HG03139 (cell line): ENCODE results near the gene DCST2.

Experiments
- ATAC-seq: cut with Tn5 transposase; IDR thresholded peaks from one replicate; pipeline ENCODE4 v1.9.1; 2021; ENCODE audit not compliant: unreplicated experiment

DCST2 gene

GRCh38 chr1:155012026-155012546 lies 21.5 kb downstream of the DCST2 start:
- ATAC-seq = no peak

DNA sequence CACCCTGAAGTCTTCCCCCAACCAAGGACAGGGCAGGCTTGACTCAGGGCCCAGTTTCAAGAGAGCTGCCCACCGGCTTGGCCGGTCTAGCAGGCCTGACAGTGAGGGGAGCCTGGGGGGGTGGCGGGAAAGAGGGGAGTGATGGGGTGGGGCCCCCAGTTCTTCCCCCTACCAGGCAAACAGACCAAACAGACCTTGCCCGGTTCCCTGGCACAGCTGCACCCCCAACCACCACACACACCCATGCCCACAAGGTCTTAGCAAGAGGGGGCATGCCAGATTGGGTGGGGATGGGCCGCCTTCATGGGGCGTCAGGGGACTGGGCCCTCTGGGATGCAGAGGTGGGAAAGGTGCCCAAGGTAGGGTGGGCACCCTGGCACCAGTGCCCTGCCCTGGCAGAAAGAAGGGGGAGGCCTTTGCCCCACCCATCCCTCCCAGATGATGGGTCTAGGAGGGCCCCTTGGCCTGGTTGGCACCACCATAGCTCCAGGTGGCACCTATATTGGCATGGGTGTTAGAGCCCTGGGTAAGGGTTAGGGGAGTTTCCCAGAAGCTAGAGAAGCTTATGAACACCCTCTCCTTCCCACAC lies 22.1 kb downstream of the DCST2 start:
- no peak for ATAC-seq

GRCh38 chr1:155011004-155011416 lies 22.6 kb downstream of the DCST2 start:
- ATAC-seq = no peak

- ATAC-seq = no peak
These were observed 23.2 kb downstream of the DCST2 start for GRCh38 chr1:155010211-155010918.

DNA sequence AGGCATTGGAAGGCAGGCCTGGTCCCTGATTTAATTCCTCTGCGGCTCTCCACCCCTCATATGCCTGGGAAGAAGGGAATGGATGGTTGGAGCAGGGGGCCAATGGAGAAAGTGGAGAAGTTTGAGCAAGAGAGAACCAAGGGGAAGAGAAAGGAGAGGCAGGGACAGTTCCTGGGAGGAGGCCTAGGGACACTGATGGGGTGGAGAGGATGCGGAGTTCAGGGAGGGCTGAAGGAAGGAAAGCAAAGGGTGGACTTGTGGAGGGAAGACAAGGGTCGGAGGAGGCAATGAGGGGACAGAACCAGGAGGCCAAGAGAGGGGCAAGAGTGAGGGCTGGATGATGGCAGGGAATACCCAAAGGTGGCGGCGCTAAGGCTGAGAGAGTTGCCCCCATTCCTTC lies 23.8 kb downstream of the DCST2 start:
- ATAC-seq = no peak

GRCh38 chr1:155009221-155009711 lies 24.3 kb downstream of the DCST2 start:
- no peak for ATAC-seq

GRCh38 chr1:155008015-155008941 lies 25.3 kb downstream of the DCST2 start:
- no peak for ATAC-seq

DNA sequence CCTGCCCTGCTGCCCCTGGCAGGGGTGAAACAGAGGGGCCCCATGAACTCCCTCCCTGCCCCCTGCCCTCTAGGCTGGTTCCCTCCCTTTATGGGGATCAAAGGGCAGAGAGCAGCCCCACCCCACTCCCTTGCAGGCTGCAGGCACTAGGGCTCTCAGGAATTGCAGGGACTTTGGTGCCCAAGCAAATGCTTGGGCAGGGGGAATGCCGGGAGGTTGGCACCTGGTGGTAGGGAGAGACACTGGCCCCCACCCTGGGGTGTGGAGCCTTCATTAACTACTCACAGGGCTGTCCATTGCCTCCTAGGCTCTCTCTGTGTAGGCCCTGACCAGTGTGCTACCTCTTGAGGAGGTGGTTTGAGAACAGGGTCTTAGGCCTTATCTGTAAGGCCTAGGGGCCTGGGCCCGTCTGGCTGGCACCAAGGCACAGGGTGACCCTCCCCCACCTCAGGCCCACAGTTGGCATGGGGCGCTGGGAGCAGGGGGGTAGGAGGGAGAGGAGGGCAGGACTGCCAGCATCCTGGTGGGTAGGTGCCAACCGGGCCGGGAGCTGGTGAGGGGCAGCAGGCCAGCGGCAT lies 26.2 kb downstream of the DCST2 start:
- ATAC-seq = no peak

- ATAC-seq = no peak
These were observed 26.9 kb downstream of the DCST2 start for GRCh38 chr1:155006601-155007101.

GRCh38 chr1:155005076-155006011 lies 28.2 kb downstream of the DCST2 start:
- no peak for ATAC-seq

GRCh38 chr1:155004352-155005075 lies 29.1 kb downstream of the DCST2 start:
- ATAC-seq = no peak

GRCh38 chr1:155003766-155004351 lies 29.7 kb downstream of the DCST2 start:
- no peak for ATAC-seq

- no peak for ATAC-seq
These were observed 30.3 kb downstream of the DCST2 start for GRCh38 chr1:155003227-155003765.

DNA sequence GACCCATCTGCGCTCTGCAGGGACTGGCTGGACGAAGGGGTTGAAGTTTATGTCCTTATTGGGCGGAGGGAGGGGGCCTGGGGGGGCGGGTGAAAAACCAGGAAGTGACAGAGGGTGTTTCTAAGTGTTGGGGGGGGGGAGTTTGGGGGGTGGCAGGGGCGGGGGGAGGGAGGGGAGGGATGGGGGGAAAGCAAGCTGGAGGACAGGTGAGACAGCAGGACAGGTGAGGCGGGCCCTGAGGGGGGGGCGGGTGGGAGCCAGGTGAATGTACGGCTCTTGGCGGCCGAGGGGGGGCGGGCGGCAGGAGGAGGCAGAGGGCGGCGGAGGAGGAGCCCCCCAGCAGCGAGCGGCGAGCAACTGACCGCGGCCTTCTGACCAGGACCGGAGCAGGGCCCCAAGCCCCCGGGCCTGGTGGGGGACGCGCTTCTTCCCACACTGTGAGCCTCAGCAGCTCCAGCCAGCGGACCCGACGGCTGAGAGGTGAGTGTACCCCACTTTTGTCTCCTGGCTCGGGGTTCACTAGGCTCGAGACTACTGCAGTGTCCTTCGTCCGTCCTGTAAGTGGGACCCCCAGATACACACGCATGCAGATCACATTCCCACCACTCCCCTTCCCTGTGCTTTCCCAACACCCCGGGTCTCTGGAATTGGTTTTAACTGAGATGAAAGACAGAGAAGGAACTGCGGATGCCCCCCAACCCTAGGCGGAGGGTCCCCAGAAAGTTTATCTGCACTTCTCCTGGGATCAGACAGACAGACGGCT lies 30.9 kb downstream of the DCST2 start, which contains the start of gene ZBTB7B:
TSS of gene ZBTB7B (plus strand) at position 339 of the 763 bp plus-strand sequence. CDS start 11,859 bp downstream, outside the sequence.
- ATAC-seq = no peak

- peak; percentile 52 for ATAC-seq
These were observed 31.7 kb downstream of the DCST2 start for GRCh38 chr1:155001675-155002463.

DNA sequence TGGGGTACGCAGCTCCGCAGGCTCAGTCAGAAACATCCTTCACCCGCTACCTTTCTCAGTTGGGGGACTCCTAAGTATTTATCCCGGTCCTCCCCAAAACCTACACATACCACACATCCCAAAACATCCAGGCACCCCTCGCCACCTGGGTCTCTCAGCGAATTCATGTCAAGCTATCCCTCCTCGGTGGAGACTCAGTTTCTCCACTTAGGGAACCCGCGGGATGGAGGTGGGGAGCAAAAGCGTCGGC lies 32.2 kb downstream of the DCST2 start:
- no peak for ATAC-seq
